ENCODE measurements around the gene ACTG1.

The ACTG1 gene

DNA sequence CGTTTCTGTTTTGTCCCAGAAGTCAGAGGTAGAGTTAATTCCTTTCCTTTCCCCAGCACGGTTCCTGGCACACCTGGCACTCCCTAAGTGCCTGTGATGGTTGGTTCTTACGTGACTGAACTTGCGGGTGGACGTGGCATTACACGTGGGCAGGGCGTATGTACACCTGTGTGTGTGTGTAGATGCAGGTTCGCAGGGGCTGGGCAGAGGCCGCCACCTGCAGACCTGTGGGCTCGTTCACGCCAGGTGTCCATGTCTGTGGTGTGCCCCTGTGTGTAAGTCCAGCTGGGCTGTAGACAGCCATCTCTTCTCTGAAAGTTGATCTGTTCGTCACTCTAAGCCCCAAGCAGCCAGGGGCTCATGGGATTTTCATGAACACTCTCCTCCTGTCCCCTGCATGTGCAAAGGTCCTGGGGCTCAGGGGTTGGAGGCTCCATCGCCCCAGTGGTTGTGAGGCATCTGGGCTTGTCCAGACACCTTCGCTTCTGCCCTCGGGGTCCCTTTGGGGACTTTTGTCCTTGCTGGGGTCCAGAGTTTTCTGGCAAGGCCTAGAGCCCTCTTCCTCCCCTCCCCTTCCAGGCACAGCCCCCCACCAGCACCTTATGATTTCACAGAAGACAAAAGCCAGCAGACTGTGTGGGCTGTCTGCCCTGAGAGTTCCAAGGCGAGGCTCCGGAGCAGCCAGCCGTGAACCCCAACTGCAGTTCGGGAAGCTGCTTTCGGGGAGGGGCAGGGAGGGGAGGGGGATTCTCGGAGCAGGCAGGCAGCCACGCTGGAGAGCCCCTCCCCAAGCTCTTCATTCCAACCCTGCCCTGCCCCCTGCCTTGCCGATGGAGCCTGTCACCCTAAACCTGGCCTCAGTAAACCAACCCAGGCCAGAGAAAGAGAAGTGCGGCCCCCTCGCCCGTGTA lies 10.1 kb upstream of the ACTG1 start:
- H3K4me1 ChIP-seq = peaks cover 0 to 44% (median 42%) of the 10 kb centered on the region in 4 donors
- intact Hi-C loops (cut with DNase I; ENCODE audit: low total_unique reads) = no loop called here
- H3K27ac ChIP-seq = no peak overlapping the region
- H3K27me3 ChIP-seq = peaks cover 0 to 24% of the 10 kb centered on the region in 2 donors
- no peak overlapping the region for H3K4me3 ChIP-seq
- H3K36me3 ChIP-seq = no peaks in the 10 kb centered on the region
- TF ChIP-seq, protein P1, sequence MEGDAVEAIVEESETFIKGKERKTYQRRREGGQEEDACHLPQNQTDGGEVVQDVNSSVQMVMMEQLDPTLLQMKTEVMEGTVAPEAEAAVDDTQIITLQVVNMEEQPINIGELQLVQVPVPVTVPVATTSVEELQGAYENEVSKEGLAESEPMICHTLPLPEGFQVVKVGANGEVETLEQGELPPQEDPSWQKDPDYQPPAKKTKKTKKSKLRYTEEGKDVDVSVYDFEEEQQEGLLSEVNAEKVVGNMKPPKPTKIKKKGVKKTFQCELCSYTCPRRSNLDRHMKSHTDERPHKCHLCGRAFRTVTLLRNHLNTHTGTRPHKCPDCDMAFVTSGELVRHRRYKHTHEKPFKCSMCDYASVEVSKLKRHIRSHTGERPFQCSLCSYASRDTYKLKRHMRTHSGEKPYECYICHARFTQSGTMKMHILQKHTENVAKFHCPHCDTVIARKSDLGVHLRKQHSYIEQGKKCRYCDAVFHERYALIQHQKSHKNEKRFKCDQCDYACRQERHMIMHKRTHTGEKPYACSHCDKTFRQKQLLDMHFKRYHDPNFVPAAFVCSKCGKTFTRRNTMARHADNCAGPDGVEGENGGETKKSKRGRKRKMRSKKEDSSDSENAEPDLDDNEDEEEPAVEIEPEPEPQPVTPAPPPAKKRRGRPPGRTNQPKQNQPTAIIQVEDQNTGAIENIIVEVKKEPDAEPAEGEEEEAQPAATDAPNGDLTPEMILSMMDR (IDR thresholded peaks at IDR 0.05) = no peak
- no peaks in the 10 kb centered on the region for H3K9me3 ChIP-seq
- DNase-seq = no peak

DNA sequence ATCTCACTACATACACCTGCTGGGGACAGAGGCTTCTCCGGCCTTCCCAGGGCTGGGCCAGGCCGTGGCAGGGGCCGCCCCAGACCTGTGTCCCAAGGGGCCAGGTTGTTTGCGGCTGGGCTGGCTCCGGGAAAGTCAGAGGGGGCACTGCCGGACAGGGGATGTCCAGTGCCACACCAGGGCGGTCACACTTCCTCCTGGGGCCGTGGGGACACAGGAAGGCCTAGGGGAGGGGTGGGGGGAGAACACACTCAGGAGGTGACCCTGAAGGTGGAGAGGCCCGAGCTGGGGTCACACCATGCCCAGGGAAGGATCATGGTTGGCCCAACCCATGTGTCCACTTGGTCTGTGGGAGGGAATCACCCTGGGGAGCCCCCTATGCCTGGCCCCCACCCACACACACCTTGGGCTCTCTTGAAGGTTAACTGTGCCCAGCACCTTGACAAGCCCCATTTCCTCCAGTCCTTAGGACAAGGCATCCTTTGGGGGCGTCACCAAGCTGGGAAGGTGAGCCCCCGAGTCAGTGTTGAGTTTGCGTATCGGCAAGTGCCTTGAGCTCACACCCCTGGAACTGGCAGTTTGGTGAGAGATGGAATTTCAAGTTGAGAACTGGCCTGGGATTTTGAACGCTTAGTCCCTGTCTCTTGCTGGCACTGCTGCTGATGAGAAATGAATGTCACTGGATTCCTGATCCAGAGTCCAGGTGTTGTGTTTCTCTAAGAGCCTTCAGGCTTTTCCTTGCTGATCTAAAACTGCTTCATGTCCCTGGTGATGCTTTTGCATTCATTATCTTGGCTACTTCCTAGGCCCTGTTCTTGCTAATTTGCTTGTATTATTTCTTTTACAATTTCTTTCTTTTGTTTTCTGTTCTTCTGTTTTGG lies 7.7 kb upstream of the ACTG1 start:
- Histone ChIP-seq H3K4me3 (no peak overlapping the region), H3K27ac (no peak overlapping the region), H3K4me1 (peaks cover 0 to 60% (median 52%) of the 10 kb centered on the region in 4 donors), H3K27me3 (peaks cover 0 to 17% of the 10 kb centered on the region in 2 donors), H3K9me3 (no peaks in the 10 kb centered on the region), H3K36me3 (no peaks in the 10 kb centered on the region)
- TF ChIP-seq, protein P1 (IDR thresholded peaks at IDR 0.05) = no peak
- intact Hi-C loops (cut with DNase I; ENCODE audit: low total_unique reads) = no loop called here
- DNase-seq = no peak

DNA sequence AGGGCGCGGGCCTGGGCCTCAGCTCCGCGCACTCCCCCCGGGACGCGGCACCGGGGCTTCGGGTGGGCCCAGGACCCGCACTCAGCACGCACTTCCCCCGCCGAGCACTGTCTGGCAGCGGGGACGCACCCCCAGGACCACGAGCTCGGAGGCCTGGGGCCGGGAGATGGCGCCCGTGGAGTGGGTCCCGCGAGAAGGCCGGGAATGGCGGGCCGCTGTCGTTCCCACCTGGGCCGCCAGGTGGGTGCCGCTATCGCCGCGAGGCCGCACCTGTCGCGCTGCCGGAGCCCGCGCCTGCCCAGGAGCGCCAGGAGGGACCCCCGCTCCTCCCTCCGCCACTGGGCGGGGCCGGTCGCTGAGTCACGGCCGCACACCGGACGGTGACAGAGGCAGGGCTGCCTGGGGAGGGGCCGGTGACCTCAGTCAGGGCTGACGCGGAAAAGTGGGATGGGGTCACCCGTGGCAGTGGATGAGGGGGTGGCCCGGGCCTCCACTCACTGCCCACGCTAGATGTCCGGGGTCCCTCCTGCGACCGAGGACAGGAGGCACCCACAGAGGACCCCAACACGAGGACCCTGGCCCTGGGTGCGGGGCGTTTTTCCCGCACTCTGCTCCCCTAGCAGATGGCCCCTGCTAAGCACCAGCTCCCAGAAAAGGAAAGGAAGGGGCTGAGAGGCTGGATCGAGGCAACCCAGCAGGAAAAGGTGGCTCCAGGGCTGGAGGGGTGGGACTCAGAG lies 6.9 kb upstream of the ACTG1 start:
- no peaks in the 10 kb centered on the region for H3K36me3 ChIP-seq
- H3K9me3 ChIP-seq = no peaks in the 10 kb centered on the region
- peaks cover 0 to 14% of the 10 kb centered on the region in 2 donors for H3K27me3 ChIP-seq
- peak overlapping the region; percentile 92 to 99 for H3K4me3 ChIP-seq
- intact Hi-C loops (cut with DNase I; ENCODE audit: low total_unique reads) = loop anchor here (5.0 kb wide), 1 partner anchor 83 kb away; no protein-coding TSS in a partner anchor
- H3K27ac ChIP-seq = peak overlapping the region; percentile 97 to 100
- TF ChIP-seq, protein P1 (IDR thresholded peaks at IDR 0.05) = peak; percentile 44 to 59
- DNase-seq = peak in 1 of 2 donors; percentile 73
- peaks cover 0 to 60% (median 52%) of the 10 kb centered on the region in 4 donors for H3K4me1 ChIP-seq

DNA sequence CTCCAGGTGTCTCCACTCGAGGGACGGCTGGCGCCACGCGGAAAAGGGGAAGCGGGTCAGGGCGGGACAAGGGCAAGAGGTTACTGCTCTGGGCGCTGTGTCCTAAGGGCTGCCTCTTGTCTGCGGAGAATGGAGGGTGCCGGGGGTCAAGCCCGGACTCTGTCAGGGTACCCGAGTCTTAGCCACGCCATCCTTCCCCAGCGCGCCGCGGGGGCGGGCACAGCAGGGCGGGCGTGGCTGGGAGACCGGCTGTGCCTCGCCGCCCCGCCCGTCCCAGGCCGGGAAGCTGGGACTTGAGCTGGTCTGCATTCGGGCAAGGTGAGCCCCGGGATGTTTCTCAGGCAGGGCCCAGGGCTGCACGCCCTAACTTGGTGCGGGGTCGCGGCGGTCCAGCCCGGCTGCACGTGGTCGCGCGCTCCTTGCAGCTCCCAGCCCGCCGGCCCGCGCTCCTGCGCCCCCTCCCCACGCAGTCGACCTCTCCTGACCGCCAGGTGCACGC lies 6.2 kb upstream of the ACTG1 start:
- Histone ChIP-seq H3K9me3 (no peaks in the 10 kb centered on the region), H3K27ac (peak overlapping the region; percentile 97 to 100), H3K4me3 (peak overlapping the region; percentile 92 to 99), H3K4me1 (peaks cover 0 to 59% (median 51%) of the 10 kb centered on the region in 4 donors), H3K27me3 (peaks cover 0 to 9% of the 10 kb centered on the region in 2 donors), H3K36me3 (no peaks in the 10 kb centered on the region)
- DNase-seq = peak; percentile 38 to 79
- intact Hi-C loops (cut with DNase I; ENCODE audit: low total_unique reads) = loop anchor here (5.0 kb wide), 1 partner anchor 83 kb away; no protein-coding TSS in a partner anchor
- TF ChIP-seq, protein P1 (IDR thresholded peaks at IDR 0.05) = no peak

Measured in tibial artery (tissue), 4 donors.